Endothelial cell of umbilical vein (primary cell): ENCODE measurements around the gene TECPR2.

Experiments
- EZH2 ChIP-seq: IDR thresholded peaks from 2 replicates; pipeline ENCODE4 v1.6.1; 2012; ENCODE audit warnings: borderline replicate concordance, low read depth, mild to moderate bottlenecking, moderate library complexity, low read length, inconsistent platforms; ENCODE audit not compliant: severe bottlenecking
- JUN ChIP-seq: IDR thresholded peaks from 2 replicates; pipeline ENCODE4 v1.6.1; 2011; ENCODE audit warnings: borderline replicate concordance, low read depth; ENCODE audit not compliant: insufficient read length, insufficient read depth
- POLR2A ChIP-seq: IDR thresholded peaks from 2 replicates; pipeline ENCODE4 v1.6.1; 2012; ENCODE audit warnings: low read depth, mild to moderate bottlenecking, control low read depth, low read length
- POLR2AphosphoS5 ChIP-seq: IDR thresholded peaks from 2 replicates; pipeline ENCODE4 v1.6.1; 2012; ENCODE audit warnings: low read depth, mild to moderate bottlenecking, control low read depth, low read length, moderate library complexity; ENCODE audit not compliant: insufficient read depth
- TF ChIP-seq, protein P1 (sequence below), 2 donors: IDR thresholded peaks; 1 replicate in 1 of 2; 2 replicates in 1 of 2; pipeline ENCODE4 v1.5.1; 2011; ENCODE audit warnings: low read length in 2 of 2, mild to moderate bottlenecking in 2 of 2, moderate library complexity in 2 of 2, control low read depth in 1 of 2, inconsistent platforms in 1 of 2, low read depth in 1 of 2; ENCODE audit not compliant: insufficient read depth in 1 of 2; ENCODE audit errors: extremely low read depth in 1 of 2
- TF ChIP-seq, protein P2 (sequence below): IDR thresholded peaks from 2 replicates; pipeline ENCODE4 v1.6.1; 2011; ENCODE audit not compliant: insufficient read depth, insufficient read length

DNA sequence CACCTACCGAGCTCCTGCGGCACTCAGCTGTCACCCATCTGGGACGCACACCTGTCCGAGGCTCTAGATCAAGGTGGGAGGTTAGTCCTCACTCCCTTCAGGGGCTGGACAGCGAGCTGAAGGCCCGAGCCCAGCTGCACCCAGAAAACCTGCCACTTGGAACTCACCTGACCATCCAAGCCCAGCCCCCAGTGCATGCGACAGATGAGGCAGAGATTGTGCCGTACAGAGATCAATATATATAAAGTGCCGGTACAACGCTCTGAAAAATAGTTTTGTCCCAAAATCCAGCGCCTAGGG, 143.8 kb downstream of the TECPR2 start:
- TF ChIP-seq, protein P1, sequence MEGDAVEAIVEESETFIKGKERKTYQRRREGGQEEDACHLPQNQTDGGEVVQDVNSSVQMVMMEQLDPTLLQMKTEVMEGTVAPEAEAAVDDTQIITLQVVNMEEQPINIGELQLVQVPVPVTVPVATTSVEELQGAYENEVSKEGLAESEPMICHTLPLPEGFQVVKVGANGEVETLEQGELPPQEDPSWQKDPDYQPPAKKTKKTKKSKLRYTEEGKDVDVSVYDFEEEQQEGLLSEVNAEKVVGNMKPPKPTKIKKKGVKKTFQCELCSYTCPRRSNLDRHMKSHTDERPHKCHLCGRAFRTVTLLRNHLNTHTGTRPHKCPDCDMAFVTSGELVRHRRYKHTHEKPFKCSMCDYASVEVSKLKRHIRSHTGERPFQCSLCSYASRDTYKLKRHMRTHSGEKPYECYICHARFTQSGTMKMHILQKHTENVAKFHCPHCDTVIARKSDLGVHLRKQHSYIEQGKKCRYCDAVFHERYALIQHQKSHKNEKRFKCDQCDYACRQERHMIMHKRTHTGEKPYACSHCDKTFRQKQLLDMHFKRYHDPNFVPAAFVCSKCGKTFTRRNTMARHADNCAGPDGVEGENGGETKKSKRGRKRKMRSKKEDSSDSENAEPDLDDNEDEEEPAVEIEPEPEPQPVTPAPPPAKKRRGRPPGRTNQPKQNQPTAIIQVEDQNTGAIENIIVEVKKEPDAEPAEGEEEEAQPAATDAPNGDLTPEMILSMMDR (IDR thresholded peaks at IDR 0.05; ENCODE audit: extremely low read depth in 1 of 2, insufficient read depth in 1 of 2, low read depth in 1 of 2, low read length in 2 of 2) = no peak
- TF ChIP-seq POLR2AphosphoS5 = no peak
- TF ChIP-seq EZH2 = no peak
- no peak for TF ChIP-seq POLR2A
- TF ChIP-seq, protein P2, sequence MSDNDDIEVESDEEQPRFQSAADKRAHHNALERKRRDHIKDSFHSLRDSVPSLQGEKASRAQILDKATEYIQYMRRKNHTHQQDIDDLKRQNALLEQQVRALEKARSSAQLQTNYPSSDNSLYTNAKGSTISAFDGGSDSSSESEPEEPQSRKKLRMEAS = no peak
- no peak for TF ChIP-seq JUN
